ENCODE data around the gene AMN. TPM values are rescaled to one million over a fixed set of nuclear protein-coding genes. Genes with fewer than 3 reads are reported as not detected.

AMN gene
- under 0.01 TPM in 1 of 2 replicates, not detected in the other for total RNA-seq

DNA sequence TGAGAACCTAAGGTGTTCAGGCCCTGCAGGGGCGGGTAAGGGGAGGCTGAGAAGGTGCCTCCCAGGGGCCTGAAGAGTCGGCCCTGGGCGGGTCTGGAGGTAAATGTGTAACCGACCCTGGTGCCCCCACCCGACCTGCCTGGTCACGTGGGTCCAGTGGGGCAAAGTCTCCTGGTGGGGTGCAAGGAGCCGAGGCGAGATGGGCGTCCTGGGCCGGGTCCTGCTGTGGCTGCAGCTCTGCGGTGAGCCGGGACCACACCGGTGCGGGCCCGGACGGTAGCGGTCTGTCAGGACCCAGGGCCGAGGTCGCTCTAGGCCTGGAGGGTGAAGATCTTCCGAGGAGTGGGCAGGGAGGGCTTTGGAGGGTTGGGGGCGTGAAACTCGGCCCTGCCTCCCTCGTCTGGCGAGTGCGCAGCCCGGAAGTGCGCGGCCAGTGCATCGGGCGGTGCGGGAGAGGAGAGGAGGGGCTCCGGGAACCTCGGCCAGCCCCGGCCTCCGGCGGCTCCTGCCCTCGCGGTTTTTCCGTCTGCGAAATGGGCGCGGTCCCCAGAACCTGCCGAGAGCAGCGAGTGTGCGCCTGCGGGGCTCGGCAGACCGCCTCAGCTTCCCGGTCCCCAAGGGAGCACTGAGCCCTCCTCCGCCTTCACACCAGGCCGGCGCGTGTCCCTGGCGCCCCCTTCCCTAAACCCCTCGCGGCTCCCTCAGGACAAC is at the start of gene AMN:
TSS of gene AMN (plus strand) at position 174 of the 711 bp plus-strand sequence. CDS start at position 200, 26 bp downstream.

Other genes with a start within 250 kb of the AMN start
- 27.7 and 28.6 TPM in 2 replicates for gene TRAF3, start 145.2 kb upstream of the AMN start, total RNA-seq
- gene CDC42BPB, start 134.9 kb downstream of the AMN start, total RNA-seq = 148 and 153 TPM in 2 replicates
- gene LBHD2, start 161.5 kb downstream of the AMN start, total RNA-seq = not detected in 2 replicates
- gene EXOC3L4, start 172.1 kb downstream of the AMN start, total RNA-seq = not detected in 2 replicates
- 14.6 and 35.8 TPM in 2 replicates for gene TNFAIP2, start 200.8 kb downstream of the AMN start, total RNA-seq

All from thoracic aorta endothelial cell (primary cell).